ENCODE measurements around the gene EED. TPM values are rescaled to one million over a fixed set of nuclear protein-coding genes. Genes with fewer than 3 reads are reported as not detected.
"Not testable (repeated sequence)": the region's sequence is repeated elsewhere in the genome, so short reads cannot be mapped to it uniquely, and the experiment has no call there.

Gene EED
- total RNA-seq, 1 donor from 2014 or later = 25.2 TPM

DNA sequence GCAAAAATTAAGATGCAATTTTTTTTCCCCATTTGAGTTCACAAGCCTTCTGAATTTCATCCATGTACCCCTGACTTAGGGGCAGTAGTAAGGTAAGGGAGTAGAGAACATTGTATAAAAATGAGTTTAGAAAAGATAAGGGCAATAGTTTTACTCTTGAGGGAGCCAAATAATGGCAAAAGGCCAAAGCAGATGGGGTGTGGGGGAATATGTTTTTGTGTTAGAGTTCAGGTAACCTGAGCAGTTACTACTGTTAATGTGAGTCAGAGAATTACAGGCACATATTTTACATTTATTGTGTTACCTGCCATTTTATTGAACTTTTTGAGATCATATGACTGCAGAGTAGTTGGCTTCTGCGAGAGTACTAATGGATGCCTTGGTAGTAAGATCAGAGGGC is 3.1 kb downstream of the EED start:
- DNase-seq = no peak

- DNase-seq = no peak
Measured at GRCh38 chr11:86248609-86249008, 4.1 kb downstream of the EED start.

- no peak for DNase-seq
Measured at GRCh38 chr11:86249307-86250098, 5.0 kb downstream of the EED start.

- DNase-seq = no peak
Measured at GRCh38 chr11:86251345-86251744, 6.8 kb downstream of the EED start.

DNA sequence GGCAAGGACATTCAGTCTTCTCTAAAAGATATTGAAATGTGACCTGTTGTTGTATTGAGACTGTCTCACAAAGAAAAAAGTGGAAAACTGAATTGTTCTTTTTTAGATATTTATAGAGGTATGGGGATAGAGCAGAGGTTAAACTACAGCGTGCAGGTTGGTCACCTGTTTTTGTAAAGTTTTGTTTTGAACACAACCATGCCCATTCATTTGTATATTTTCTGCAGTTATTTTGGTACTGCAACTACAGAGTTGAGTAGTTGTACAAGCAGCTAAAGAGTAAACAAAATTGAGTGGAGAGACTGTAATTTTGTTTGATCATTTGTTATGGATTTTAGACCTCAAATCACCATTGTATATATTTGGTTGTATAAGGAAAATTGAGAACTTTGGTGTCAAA is 11.3 kb downstream of the EED start:
- DNase-seq = no peak

GRCh38 chr11:86256608-86257007 is 12.1 kb downstream of the EED start:
- no peak for DNase-seq

- no peak for DNase-seq
Measured at GRCh38 chr11:86257446-86257845, 12.9 kb downstream of the EED start.

DNA sequence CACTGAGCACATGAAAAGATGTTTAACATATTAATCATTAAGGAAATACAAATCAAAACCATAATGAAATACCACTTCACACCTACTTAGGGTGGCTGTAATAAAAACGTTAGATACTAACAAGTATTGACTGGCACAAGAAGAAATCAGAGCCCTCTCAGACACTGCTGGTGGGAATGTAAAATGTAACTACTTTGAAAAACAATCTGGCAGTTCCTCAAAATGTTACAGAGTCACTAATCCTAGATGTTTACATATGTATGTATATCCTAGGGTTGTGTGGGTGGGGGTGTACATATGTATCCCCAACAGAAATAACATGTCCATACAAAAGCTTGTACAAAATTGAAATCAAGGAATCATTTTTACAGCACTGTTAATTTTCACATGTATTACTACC is 15.2 kb downstream of the EED start:
- no peak for DNase-seq

DNA sequence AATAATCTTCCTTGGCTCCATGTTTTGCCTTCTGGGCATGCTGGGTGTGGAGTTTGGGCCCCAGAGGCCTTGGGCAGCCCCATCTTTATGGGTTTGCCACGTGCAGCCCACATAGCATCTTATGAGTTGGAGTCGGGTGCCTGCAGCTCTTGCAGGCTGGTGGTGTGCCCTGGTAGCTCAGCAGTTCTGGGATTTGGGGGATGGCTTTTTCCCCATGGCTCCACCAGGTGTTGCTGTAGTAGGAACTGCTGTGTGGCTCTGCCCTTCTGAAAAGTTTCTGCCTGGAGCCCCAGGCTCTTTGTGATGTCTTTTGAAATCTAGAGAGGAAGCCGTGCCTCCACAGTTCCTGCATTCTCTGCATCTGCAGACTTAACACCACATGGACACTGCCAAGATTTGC is 16.8 kb downstream of the EED start:
- no peak for DNase-seq

- no peak for DNase-seq
Measured at GRCh38 chr11:86262387-86262786, 17.8 kb downstream of the EED start.

DNA sequence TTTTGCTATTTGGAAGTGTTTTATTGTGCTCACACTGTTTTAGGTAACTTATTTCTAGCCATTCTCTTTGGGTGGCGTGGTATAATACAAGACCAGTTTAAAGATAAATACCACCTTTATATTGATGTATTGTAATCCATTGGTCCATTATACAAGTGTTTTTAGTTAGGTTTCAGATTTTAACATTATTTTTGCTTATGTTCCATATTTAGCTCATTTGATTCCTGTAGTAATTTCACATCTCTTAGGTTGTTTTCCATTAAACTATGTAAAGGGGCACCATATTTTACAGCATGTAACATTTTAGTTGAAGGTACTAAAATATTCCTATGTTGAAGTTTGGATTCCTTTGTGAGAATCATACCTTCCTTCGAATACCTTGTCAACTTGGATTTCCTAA is 20.1 kb downstream of the EED start:
- DNase-seq = no peak

DNA sequence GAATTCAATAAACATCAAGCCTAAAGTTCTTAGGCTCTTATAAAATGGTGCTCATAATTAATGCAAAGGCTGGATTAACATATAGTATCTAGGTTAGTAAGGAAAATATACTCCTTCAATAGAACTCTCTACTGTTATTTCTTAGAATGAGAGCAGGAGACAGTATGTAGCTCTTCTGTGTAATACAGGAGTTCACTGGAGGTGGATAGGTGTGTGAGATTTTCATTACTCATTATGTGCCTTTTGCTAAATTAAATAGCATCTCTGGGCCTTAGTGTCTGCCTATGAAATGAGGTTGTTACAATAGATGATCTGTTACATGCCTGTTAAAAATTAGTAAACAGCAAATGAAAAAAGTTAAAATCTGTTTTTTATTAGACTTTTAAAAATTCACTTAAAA is 20.6 kb downstream of the EED start:
- no peak for DNase-seq

DNA sequence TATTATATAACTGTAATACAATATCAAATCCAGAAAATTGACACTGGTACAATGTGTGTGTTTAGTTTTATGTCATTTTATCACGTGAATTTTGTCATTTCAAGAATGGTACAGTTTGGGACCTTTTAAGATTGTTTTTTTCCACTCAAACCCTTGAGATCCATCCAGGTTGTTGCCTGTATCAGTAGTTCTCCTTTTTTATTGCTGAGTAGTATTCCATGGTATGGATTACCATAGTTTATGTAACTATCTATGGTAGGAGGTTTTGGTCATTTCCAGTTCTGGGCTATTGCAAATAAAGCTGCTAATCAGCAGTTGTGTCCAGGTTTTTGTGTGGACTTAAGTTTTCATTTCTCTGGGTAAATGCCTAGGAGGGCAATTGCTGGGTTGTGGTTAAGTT is 25.1 kb downstream of the EED start:
- DNase-seq = no peak

DNA sequence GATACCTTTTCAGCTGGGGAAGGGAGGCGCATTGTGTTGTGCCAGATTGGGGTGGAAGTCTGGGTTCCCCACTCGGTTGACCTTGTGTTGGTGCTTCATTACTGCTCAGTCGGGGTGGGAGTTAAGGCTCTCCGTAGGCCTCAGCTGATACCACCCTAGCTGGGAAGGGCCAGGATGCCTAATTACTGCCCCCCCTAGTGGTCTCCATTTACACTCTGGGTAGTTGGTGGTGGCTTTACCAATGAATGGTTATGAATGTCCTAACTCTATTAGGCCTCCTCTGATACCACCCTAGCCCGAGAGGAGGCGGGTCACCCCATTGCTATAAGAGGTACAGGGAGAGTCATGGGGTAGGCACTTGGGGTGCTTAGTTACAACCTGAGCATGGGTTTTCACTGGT is 29.9 kb downstream of the EED start:
- DNase-seq = no peak

- no peak for DNase-seq
Measured at GRCh38 chr11:86274999-86275398, 30.4 kb downstream of the EED start.

GRCh38 chr11:86275493-86276370 is 31.2 kb downstream of the EED start:
- DNase-seq = no peak

DNA sequence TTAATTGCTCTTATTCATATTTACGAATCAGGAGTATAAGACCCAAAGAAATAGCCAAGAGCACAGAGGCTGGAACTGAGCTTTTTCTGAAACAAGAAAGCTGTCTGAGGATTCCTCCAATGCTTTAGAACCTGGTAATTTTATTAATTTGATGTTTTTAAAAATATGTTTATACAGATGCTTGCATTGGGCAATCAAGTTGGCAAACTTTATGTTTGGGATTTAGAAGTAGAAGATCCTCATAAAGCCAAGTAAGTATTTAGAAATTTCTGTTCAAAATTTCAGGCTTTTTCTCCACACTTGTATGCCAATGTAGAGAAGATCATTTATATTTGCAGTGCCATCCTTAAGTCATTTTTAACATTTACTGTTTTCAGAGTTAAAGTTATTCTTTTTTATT is 33.2 kb downstream of the EED start:
- DNase-seq = no peak

DNA sequence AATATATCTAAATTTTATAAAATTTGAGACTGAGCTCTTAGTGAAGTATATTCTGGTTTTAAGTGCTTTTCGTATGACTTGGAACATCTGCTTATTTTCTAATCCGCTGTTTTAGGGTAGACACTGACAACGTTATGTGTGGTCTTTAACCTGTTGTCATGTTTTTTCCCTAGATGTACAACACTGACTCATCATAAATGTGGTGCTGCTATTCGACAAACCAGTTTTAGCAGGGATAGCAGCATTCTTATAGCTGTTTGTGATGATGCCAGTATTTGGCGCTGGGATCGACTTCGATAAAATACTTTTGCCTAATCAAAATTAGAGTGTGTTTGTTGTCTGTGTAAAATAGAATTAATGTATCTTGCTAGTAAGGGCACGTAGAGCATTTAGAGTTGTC is 33.7 kb downstream of the EED start:
- DNase-seq = no peak

- no peak for DNase-seq
Measured at GRCh38 chr11:86279747-86280146, 35.2 kb downstream of the EED start.

DNA sequence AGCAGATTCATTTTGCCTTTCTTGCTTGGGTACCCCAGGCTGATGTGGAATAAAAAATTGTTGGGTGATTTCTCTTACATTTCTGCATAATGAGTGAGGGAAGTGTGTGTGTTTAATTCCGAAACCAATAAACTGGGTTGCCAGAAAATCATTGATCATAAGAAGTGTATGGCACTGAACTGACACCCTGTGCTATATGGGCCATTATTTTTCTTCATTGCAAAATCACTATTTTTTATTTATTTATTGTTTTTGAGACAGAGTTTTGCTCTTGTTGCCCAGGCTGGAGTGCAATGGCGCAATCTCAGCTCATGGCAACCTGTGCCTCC is 42.9 kb downstream of the EED start:
- no peak for DNase-seq

DNA sequence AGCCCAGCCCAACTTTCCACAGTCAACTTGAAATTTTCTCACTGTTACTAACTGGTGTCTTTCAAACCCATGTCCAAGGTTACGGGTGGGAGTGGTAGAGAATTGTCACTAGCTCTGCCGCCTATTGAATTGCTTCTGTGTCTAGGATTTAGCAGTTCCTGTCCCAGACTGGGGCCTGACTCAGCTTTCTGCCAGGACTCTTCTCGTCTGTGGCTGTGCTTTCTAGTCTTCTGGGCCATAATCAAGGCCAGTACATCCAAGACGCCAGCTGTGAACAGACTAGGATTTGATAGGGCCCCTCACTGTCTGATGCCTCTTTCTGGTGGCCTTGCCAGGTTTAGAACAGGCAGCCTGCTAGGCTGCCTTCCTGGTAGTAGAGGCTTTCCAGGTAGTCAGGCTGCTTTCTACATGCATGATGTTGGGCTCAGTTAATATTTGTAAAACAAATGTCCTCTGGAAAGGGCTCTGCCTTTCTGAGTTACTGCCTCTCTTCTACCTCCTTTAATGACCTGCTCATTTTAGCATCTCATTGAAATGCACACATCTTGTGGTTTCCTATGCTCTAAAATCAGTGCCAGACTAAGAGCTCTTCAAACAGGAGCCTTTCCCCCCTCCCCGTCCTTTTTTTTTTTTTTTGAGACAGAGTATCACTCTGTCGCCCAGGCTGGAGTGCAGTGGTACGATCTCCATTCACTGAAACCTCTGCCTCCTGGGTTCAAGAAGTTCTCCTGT is 44.4 kb downstream of the EED start:
- DNase-seq = no peak

- not testable (repeated sequence) for DNase-seq
Measured at GRCh38 chr11:86289508-86290280, 45.1 kb downstream of the EED start.
